ENCODE measurements around the gene STUB1.

DNA sequence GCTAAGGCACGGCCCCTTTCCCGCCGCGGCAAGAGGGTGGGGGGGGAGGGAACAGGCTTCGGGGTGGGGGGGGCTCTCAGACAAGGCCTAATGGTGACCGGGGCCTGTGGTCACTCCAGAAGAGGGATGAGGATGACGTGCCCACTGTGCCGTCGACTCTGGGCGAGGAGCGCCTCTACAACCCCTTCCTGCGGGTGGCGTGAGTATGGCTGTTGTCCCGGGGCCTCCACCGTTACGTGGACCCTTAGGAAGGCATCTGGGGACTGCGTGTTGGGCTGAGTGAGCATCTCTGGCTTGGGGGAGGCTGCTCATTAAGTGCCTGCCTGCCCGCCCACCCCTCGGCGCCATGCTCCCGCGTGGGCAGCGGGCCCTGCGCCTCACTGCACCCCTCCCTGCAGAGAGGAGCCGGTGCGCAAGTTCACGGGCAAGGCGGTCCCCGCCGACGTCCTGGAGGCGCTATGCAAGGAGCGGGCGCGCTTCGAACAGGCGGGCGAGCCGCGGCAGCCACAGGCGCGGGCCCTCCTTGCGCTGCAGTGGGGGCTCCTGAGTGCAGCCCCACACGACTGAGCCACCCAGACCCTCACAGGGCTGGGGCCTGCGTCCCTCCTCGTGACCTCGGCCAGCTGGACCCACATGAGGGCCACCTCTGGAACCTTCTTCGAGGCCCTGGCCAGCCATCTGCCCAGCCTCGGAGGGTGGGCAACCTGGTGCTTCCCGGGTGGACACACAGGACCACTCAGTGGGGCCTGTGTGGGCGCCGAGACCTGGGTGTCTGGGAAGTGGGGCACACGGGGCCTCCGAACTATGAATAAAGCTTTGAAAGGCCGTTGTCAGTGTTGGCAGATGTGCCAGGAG lies 48.9 kb downstream of the STUB1 start:
- TF ChIP-seq, protein P1, sequence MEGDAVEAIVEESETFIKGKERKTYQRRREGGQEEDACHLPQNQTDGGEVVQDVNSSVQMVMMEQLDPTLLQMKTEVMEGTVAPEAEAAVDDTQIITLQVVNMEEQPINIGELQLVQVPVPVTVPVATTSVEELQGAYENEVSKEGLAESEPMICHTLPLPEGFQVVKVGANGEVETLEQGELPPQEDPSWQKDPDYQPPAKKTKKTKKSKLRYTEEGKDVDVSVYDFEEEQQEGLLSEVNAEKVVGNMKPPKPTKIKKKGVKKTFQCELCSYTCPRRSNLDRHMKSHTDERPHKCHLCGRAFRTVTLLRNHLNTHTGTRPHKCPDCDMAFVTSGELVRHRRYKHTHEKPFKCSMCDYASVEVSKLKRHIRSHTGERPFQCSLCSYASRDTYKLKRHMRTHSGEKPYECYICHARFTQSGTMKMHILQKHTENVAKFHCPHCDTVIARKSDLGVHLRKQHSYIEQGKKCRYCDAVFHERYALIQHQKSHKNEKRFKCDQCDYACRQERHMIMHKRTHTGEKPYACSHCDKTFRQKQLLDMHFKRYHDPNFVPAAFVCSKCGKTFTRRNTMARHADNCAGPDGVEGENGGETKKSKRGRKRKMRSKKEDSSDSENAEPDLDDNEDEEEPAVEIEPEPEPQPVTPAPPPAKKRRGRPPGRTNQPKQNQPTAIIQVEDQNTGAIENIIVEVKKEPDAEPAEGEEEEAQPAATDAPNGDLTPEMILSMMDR (conservative IDR thresholded peaks at IDR 0.05) = no peak; the same call in 1 of the 2 replicates
- TF ChIP-seq ZFX (IDR thresholded peaks at IDR 0.05) = no peak

All from C4-2B (cell line).